Measurements from ENCODE around the gene FILIP1L. TPM values are rescaled to one million over a fixed set of nuclear protein-coding genes. Genes with fewer than 3 reads are reported as not detected.

FILIP1L gene
- total and polyA plus RNA-seq, 2 of the 13 experiments (the other 11 are each of a cell fraction or from before 2014, with no cell fraction given), result 8.1 to 187 TPM

DNA sequence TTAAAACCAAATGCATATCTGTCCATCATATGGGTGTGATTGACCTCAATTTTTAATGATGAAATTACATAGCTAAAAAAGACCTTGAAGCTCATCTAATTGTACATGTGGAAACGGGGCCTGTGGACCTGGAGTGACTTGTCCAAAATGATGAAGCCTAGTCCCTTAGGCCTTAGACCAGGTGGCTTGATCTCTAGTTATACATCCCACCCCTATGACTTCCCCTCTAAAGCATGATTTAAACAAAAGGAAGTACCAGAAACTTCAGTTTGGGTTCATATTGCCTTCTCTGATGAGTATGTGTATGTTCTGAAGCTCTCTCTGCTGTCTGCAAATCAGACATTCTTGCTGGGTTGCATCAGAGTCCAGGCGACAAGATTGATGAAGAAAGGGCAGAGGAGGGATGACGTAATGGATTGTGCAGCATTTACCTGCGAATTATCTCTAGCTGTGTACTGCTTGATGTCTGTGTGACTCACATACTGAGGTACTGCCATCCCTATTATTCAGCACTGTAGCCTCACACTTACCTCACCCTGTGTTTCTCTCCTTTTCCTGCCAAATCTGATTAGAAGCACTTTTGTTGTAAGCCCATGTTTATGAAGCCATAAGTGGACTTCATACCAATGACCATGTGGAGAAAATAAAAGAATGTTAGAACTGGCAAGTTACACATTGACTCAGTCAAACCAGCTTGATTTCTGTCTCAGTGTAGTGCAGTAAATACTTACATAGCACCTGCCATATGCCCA, 111.5 kb downstream of the FILIP1L start (continued):
- TF ChIP-seq, protein P1, sequence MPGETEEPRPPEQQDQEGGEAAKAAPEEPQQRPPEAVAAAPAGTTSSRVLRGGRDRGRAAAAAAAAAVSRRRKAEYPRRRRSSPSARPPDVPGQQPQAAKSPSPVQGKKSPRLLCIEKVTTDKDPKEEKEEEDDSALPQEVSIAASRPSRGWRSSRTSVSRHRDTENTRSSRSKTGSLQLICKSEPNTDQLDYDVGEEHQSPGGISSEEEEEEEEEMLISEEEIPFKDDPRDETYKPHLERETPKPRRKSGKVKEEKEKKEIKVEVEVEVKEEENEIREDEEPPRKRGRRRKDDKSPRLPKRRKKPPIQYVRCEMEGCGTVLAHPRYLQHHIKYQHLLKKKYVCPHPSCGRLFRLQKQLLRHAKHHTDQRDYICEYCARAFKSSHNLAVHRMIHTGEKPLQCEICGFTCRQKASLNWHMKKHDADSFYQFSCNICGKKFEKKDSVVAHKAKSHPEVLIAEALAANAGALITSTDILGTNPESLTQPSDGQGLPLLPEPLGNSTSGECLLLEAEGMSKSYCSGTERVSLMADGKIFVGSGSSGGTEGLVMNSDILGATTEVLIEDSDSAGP (CRISPR knock-in tag; IDR thresholded peaks at IDR 0.05; ENCODE audit: borderline replicate concordance), result no peak
- no peak for TF ChIP-seq DPF2 (CRISPR knock-in tag; IDR thresholded peaks at IDR 0.05; ENCODE audit: borderline replicate concordance, low read depth)
- TF ChIP-seq SMARCC2 (IDR thresholded peaks at IDR 0.05), result no peak
- TF ChIP-seq CEBPB (IDR thresholded peaks at IDR 0.05; ENCODE audit: borderline replicate concordance, low read depth, low read length), result peak; percentile 96
- peak; percentile 71; the same call in 1 of the 2 replicates for TF ChIP-seq MIER3 (CRISPR knock-in tag; IDR thresholded peaks at IDR 0.05; ENCODE audit: borderline replicate concordance)
- peak; percentile 17; the same call in 1 of the 2 replicates for TF ChIP-seq POGZ (CRISPR knock-in tag; IDR thresholded peaks at IDR 0.05)
- peak; percentile 30 for TF ChIP-seq ASH2L (IDR thresholded peaks at IDR 0.05; ENCODE audit: insufficient read length, low read depth, low read length)
- TF ChIP-seq, protein P2, sequence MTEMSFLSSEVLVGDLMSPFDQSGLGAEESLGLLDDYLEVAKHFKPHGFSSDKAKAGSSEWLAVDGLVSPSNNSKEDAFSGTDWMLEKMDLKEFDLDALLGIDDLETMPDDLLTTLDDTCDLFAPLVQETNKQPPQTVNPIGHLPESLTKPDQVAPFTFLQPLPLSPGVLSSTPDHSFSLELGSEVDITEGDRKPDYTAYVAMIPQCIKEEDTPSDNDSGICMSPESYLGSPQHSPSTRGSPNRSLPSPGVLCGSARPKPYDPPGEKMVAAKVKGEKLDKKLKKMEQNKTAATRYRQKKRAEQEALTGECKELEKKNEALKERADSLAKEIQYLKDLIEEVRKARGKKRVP (CRISPR knock-in tag; IDR thresholded peaks at IDR 0.05), result peak in 1 of 2 experiments; percentile 96; a peak in 2 of 4 replicates
- TF ChIP-seq, protein P3, sequence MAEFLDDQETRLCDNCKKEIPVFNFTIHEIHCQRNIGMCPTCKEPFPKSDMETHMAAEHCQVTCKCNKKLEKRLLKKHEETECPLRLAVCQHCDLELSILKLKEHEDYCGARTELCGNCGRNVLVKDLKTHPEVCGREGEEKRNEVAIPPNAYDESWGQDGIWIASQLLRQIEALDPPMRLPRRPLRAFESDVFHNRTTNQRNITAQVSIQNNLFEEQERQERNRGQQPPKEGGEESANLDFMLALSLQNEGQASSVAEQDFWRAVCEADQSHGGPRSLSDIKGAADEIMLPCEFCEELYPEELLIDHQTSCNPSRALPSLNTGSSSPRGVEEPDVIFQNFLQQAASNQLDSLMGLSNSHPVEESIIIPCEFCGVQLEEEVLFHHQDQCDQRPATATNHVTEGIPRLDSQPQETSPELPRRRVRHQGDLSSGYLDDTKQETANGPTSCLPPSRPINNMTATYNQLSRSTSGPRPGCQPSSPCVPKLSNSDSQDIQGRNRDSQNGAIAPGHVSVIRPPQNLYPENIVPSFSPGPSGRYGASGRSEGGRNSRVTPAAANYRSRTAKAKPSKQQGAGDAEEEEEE (CRISPR knock-in tag; IDR thresholded peaks at IDR 0.05; ENCODE audit: borderline replicate concordance), result no peak
- TF ChIP-seq, protein P4, sequence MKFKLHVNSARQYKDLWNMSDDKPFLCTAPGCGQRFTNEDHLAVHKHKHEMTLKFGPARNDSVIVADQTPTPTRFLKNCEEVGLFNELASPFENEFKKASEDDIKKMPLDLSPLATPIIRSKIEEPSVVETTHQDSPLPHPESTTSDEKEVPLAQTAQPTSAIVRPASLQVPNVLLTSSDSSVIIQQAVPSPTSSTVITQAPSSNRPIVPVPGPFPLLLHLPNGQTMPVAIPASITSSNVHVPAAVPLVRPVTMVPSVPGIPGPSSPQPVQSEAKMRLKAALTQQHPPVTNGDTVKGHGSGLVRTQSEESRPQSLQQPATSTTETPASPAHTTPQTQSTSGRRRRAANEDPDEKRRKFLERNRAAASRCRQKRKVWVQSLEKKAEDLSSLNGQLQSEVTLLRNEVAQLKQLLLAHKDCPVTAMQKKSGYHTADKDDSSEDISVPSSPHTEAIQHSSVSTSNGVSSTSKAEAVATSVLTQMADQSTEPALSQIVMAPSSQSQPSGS (CRISPR knock-in tag; IDR thresholded peaks at IDR 0.05), result peak; percentile 90
- TF ChIP-seq, protein P5, sequence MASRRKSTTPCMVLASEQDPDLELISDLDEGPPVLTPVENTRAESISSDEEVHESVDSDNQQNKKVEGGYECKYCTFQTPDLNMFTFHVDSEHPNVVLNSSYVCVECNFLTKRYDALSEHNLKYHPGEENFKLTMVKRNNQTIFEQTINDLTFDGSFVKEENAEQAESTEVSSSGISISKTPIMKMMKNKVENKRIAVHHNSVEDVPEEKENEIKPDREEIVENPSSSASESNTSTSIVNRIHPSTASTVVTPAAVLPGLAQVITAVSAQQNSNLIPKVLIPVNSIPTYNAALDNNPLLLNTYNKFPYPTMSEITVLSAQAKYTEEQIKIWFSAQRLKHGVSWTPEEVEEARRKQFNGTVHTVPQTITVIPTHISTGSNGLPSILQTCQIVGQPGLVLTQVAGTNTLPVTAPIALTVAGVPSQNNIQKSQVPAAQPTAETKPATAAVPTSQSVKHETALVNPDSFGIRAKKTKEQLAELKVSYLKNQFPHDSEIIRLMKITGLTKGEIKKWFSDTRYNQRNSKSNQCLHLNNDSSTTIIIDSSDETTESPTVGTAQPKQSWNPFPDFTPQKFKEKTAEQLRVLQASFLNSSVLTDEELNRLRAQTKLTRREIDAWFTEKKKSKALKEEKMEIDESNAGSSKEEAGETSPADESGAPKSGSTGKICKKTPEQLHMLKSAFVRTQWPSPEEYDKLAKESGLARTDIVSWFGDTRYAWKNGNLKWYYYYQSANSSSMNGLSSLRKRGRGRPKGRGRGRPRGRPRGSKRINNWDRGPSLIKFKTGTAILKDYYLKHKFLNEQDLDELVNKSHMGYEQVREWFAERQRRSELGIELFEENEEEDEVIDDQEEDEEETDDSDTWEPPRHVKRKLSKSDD (CRISPR knock-in tag; IDR thresholded peaks at IDR 0.05; ENCODE audit: low read depth), result 0 out of 2 replicates have a peak, but pooled peaks have one; percentile 57
- peak; percentile 56; the same call in 1 of the 2 replicates for TF ChIP-seq JUND (CRISPR knock-in tag; IDR thresholded peaks at IDR 0.05)
- no peak for TF ChIP-seq GRHL1 (CRISPR knock-in tag; conservative IDR thresholded peaks at IDR 0.05)
- TF ChIP-seq HOMEZ (CRISPR knock-in tag; IDR thresholded peaks at IDR 0.05; ENCODE audit: low read depth), result 0 out of 2 replicates have a peak, but pooled peaks have one; percentile 21
- peak; percentile 56; the same call in 1 of the 2 replicates for TF ChIP-seq HOXA3 (CRISPR knock-in tag; IDR thresholded peaks at IDR 0.05)

All from HepG2 (cell line).